Measurements from ENCODE around the gene MCM10.

The MCM10 gene

DNA sequence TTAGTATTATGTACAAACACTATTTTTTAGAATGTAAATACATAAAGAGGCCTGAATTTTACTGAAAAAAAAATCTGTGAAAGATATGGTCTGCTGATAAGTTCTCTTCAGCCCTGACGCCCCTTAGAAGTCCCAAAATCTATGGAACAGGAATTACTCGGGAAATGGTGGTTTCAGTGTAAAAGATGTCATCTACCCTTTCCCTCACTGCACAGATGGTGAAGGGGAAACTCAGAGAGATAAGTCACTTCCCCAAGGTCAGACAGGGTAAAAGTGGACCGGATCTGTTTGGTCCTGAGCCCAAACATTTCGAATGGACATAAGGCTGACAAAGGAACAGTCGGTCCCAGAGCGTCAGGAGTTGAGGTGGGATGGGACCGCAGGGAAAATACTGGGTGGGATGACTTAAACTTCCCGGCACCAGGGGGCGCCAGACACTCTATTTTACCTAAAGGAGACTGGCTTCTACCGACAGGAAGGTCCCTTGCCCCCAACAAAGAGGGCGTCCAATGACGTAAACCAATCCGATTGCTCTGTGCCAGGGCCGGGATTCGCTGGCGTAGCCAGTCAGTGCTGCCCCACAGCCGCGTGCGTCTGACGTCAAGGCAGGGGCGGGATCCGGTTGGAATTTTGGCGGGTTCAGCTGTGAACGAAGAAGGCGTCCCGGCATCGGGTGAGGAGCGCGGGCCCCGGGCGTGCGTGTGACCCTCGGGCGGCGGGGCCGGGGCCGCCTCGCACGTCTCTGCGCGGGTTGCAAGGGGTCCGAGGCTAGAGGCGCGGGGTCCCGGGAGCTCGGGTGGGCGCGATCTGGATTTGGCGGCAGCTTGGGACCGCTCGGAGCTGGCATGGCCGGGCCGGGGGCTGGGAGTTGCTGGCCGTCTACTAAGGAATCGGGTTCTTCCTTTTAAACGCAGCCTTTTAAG is at the start of gene MCM10:
Gene MCM10, plus strand, starts transcription at position 625 of the 923 bp plus-strand sequence. CDS start 2,645 bp downstream, outside the sequence.
- Histone ChIP-seq H3K9me3 (ENCODE audit: control insufficient read depth in 5 of 5, low read length in 5 of 5) (no peaks in the 10 kb centered on the region), H3K4me1 (ENCODE audit: control insufficient read depth in 5 of 5, insufficient read depth in 5 of 5, low read length in 5 of 5) (peaks cover 0 to 14% (median 13%) of the 10 kb centered on the region in 5 donors), H3K9ac (ENCODE audit: low read length in 5 of 5) (peak within 1 kb of the TSS in 2 of 5 donors; percentile 14 to 21), H3K36me3 (ENCODE audit: control insufficient read depth in 5 of 5, insufficient read depth in 5 of 5, low read length in 5 of 5) (no peaks in the 10 kb centered on the region), H3K4me3 (ENCODE audit: low read depth in 1 of 5, low read length in 5 of 5) (peak within 1 kb of the TSS; percentile 31 to 68 (median 52)), H3K27ac (ENCODE audit: low read depth, low read length) (no peak within 1 kb of the TSS), H3K27me3 (ENCODE audit: control insufficient read depth in 5 of 5, insufficient read depth in 4 of 5, low read length in 5 of 5) (peaks cover 0 to 3% (median 0%) of the 10 kb centered on the region in 5 donors)

DNA sequence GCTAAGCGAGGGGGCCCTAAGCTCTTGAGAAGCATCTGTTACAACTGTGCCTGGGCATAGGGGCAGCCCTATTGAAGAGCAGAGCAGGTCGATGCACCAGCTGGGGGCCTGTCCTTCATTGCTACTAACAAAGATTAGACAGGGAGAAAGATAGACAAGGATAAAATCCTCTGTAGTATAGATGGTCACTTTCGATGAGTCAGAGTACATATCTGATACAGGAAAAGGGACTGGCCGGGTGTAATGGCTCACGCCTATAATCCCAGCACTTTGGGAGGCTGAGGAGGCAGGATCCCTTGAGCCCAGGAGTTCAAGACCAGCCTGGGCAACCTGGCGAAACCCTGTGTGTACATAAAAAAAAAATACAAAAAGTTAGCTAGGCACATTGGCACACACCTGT is 47.8 kb upstream of the MCM10 start:
- H3K27ac ChIP-seq (ENCODE audit: low read depth, low read length), result no peak overlapping the region
- H3K9me3 ChIP-seq (ENCODE audit: control insufficient read depth in 5 of 5, low read length in 5 of 5), result no peaks in the 10 kb centered on the region
- no peak overlapping the region for H3K9ac ChIP-seq (ENCODE audit: low read length in 5 of 5)
- peaks cover 2 to 23% (median 16%) of the 10 kb centered on the region in 5 donors for H3K4me1 ChIP-seq (ENCODE audit: control insufficient read depth in 5 of 5, insufficient read depth in 5 of 5, low read length in 5 of 5)
- peaks cover 23 to 77% (median 65%) of the 10 kb centered on the region in 5 donors for H3K36me3 ChIP-seq (ENCODE audit: control insufficient read depth in 5 of 5, insufficient read depth in 5 of 5, low read length in 5 of 5)
- no peaks in the 10 kb centered on the region for H3K27me3 ChIP-seq (ENCODE audit: control insufficient read depth in 5 of 5, insufficient read depth in 4 of 5, low read length in 5 of 5)
- no peak overlapping the region for H3K4me3 ChIP-seq (ENCODE audit: low read depth in 1 of 5, low read length in 5 of 5)

DNA sequence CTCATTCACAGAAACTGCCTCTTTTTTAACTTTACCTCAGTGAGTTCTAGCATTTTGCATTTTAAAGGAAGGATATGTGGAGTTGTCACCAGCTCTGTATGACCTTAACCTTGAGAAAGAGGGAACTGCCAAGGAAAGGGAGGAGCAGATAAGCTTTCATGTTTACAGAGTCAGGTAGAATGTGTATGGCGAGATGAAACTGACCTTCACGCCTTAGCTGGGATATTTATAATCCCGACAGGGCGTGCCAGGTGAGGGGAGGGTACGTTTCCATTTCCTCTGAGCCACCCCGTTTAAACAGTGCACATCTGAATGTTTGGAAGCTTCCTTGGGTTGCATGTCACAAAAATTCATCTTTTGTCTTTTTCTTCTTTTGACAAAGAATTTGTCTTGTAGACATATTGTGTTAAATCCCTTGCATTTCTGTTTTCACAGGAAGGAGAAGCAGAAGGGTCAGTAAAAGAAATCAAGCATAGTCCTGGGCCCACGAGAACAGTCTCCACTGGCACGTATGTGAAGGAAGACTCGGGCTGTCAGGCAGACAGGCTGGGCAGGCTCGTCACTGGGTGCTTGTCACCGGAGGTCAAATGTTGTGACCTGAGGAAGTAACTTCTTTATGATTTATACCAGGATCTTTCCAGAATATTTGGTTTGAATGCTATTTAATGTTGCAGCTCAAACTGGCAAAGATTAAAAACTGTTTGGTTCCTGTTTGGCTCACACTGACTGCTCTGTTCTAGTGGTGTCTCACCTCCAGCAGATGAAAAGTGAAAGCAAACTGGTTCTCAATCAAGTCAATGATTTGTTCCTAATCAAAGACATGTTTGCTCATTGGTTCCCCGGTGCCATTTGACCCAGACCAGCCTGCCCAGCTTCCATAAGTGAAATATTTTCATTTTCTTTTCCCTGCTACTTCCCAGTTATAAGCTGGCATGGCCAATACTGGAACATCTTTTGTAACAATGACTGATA is 45.2 kb upstream of the MCM10 start:
- peaks cover 4 to 26% (median 24%) of the 10 kb centered on the region in 5 donors for H3K4me1 ChIP-seq (ENCODE audit: control insufficient read depth in 5 of 5, insufficient read depth in 5 of 5, low read length in 5 of 5)
- H3K36me3 ChIP-seq (ENCODE audit: control insufficient read depth in 5 of 5, insufficient read depth in 5 of 5, low read length in 5 of 5), result peaks cover 25 to 71% (median 63%) of the 10 kb centered on the region in 5 donors
- no peaks in the 10 kb centered on the region for H3K9me3 ChIP-seq (ENCODE audit: control insufficient read depth in 5 of 5, low read length in 5 of 5)
- H3K27ac ChIP-seq (ENCODE audit: low read depth, low read length), result peak overlapping the region; percentile 69
- no peak overlapping the region for H3K4me3 ChIP-seq (ENCODE audit: low read depth in 1 of 5, low read length in 5 of 5)
- H3K27me3 ChIP-seq (ENCODE audit: control insufficient read depth in 5 of 5, insufficient read depth in 4 of 5, low read length in 5 of 5), result no peaks in the 10 kb centered on the region
- H3K9ac ChIP-seq (ENCODE audit: low read length in 5 of 5), result peak overlapping the region in 2 of 5 donors; percentile 28

DNA sequence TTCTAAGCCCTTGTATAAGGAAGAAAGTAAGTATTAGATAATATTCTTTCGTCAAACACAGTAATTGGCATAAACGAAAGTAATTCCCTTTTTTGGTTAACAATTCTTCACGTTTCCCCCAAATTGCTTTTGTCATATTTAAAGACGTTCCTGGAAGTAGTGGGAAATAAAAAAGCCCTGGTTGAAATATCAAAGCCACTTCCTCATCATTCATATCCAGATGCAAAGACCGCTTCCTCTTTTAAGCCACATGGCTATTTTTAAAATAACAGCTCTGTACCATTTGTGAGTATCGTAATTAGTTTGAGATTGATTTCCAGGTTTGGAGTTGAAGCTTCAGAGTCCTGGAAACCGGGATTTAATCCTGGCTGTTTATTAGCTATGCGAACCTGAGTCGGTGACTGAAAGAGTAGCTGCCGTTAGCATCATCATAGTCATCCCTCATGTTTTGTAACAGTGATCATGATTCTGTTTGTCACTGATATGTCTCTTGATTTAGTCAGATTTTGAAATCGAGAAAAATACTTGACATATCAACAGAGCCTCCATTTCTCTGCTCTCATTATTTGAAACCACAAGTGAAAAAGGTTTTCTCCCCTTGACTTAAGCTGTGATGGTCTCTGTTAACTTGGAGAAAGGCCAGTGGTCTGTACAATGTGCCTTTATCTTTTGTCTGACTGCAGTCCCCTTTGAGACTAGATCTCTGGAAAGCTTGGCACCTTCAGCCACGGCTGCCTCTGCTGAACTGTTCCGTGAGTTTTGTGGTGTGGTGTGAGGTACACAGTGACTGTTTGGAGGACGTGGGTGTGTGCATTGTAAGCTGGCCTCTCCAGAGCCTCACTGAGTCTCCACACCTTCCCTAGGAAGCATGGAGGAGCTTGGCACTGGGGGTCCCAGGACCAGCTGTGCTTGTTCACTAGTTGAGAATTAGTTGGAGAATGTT is 43.2 kb upstream of the MCM10 start:
- Histone ChIP-seq H3K27me3 (ENCODE audit: control insufficient read depth in 5 of 5, insufficient read depth in 4 of 5, low read length in 5 of 5) (no peaks in the 10 kb centered on the region), H3K27ac (ENCODE audit: low read depth, low read length) (peak overlapping the region; percentile 51), H3K4me3 (ENCODE audit: low read depth in 1 of 5, low read length in 5 of 5) (peak overlapping the region in 1 of 5 donors; percentile 19), H3K9ac (ENCODE audit: low read length in 5 of 5) (no peak overlapping the region), H3K36me3 (ENCODE audit: control insufficient read depth in 5 of 5, insufficient read depth in 5 of 5, low read length in 5 of 5) (peaks cover 29 to 72% (median 57%) of the 10 kb centered on the region in 5 donors), H3K9me3 (ENCODE audit: control insufficient read depth in 5 of 5, low read length in 5 of 5) (no peaks in the 10 kb centered on the region), H3K4me1 (ENCODE audit: control insufficient read depth in 5 of 5, insufficient read depth in 5 of 5, low read length in 5 of 5) (peaks cover 4 to 39% (median 36%) of the 10 kb centered on the region in 5 donors)

DNA sequence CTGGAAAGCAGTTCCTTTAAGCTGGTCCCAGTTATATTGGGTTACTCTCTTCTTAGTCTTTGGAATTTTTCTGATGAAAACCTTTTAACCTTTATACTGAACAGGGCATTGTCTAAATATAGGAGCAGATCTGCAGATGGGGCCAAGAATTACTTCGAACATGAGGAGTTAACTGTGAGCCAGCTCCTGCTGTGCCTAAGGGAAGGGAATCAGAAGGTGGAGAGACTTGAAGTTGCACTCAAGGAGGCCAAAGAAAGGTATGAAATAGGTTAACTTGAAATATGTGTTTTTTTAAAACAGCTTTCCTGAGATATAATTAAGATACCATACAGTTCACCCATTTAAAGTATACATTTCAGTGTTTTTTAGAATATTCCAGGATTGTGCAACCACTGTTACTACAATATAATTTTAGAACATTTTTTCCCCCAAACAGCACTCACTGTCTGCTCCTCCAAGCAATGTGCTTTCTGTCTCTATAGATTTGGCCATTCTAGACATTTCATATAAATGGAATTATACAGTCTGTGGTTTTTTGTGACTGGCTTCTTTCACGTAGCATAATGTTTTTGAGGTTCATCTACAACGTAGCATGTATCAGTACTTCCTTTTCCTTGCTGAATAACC is 42.5 kb upstream of the MCM10 start:
- Histone ChIP-seq H3K4me1 (ENCODE audit: control insufficient read depth in 5 of 5, insufficient read depth in 5 of 5, low read length in 5 of 5) (peaks cover 4 to 39% (median 36%) of the 10 kb centered on the region in 5 donors), H3K36me3 (ENCODE audit: control insufficient read depth in 5 of 5, insufficient read depth in 5 of 5, low read length in 5 of 5) (peaks cover 37 to 72% (median 57%) of the 10 kb centered on the region in 5 donors), H3K9ac (ENCODE audit: low read length in 5 of 5) (no peak overlapping the region), H3K27me3 (ENCODE audit: control insufficient read depth in 5 of 5, insufficient read depth in 4 of 5, low read length in 5 of 5) (no peaks in the 10 kb centered on the region), H3K27ac (ENCODE audit: low read depth, low read length) (peak overlapping the region; percentile 51), H3K9me3 (ENCODE audit: control insufficient read depth in 5 of 5, low read length in 5 of 5) (no peaks in the 10 kb centered on the region), H3K4me3 (ENCODE audit: low read depth in 1 of 5, low read length in 5 of 5) (no peak overlapping the region)

DNA sequence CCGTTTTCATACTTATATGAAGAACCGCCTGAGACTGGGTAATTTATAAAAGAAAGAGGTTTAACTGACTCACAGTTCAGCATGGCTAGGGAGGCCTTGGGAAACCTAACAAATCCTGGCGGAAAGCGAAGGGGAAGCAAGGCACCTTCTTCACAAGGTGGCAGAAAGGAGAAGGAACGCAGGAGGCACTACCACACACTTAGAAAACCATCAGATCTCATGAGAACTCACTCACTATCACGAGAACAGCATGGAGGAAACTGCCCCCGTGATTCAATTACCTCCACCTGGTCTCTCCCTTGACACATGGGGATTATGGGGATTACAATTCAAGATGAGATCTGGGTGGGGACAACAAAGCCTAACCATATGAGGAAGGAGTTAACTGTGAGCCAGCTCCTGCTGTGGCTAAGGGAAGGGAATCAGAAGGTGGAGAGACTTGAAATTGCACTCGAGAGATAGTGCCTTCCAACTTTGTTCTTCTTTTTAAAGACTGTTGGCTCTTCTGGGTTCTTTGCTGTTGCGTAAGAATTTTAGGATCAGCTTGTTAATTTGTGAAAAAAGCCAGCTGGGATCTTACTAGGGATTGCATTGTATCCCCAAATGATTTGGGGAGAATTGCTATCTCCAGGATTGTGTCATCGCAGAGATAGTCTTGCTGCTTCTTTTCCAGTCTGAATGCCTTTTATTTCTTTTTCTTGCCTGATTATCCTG is 40.4 kb upstream of the MCM10 start:
- Histone ChIP-seq H3K4me3 (ENCODE audit: low read depth in 1 of 5, low read length in 5 of 5) (no peak overlapping the region), H3K9me3 (ENCODE audit: control insufficient read depth in 5 of 5, low read length in 5 of 5) (no peaks in the 10 kb centered on the region), H3K36me3 (ENCODE audit: control insufficient read depth in 5 of 5, insufficient read depth in 5 of 5, low read length in 5 of 5) (peaks cover 47 to 82% (median 72%) of the 10 kb centered on the region in 5 donors), H3K4me1 (ENCODE audit: control insufficient read depth in 5 of 5, insufficient read depth in 5 of 5, low read length in 5 of 5) (peaks cover 3 to 38% (median 35%) of the 10 kb centered on the region in 5 donors), H3K9ac (ENCODE audit: low read length in 5 of 5) (no peak overlapping the region), H3K27ac (ENCODE audit: low read depth, low read length) (peak overlapping the region; percentile 45), H3K27me3 (ENCODE audit: control insufficient read depth in 5 of 5, insufficient read depth in 4 of 5, low read length in 5 of 5) (no peaks in the 10 kb centered on the region)

DNA sequence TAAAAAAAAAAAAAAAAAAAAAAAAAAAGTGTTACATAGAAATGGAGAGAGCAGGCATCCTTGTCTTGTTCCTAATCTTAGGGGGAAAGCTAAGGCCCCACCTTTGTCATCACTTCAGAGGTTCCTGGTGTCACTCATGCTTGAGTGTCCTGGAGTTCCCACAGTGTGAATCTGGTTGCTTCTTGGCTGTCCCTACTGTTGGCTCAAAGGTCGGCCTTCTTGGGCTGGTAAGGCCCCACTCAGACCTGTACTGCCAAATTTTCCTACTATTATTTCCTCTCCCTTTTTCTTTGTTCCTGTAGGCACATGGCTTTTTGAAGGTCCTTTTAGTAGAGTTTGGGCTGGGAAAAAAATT is 39.9 kb upstream of the MCM10 start:
- Histone ChIP-seq H3K36me3 (ENCODE audit: control insufficient read depth in 5 of 5, insufficient read depth in 5 of 5, low read length in 5 of 5) (peaks cover 47 to 81% (median 70%) of the 10 kb centered on the region in 5 donors), H3K27me3 (ENCODE audit: control insufficient read depth in 5 of 5, insufficient read depth in 4 of 5, low read length in 5 of 5) (no peaks in the 10 kb centered on the region), H3K4me1 (ENCODE audit: control insufficient read depth in 5 of 5, insufficient read depth in 5 of 5, low read length in 5 of 5) (peaks cover 2 to 38% (median 33%) of the 10 kb centered on the region in 5 donors), H3K9ac (ENCODE audit: low read length in 5 of 5) (no peak overlapping the region), H3K27ac (ENCODE audit: low read depth, low read length) (peak overlapping the region; percentile 45), H3K9me3 (ENCODE audit: control insufficient read depth in 5 of 5, low read length in 5 of 5) (no peaks in the 10 kb centered on the region), H3K4me3 (ENCODE audit: low read depth in 1 of 5, low read length in 5 of 5) (no peak overlapping the region)

DNA sequence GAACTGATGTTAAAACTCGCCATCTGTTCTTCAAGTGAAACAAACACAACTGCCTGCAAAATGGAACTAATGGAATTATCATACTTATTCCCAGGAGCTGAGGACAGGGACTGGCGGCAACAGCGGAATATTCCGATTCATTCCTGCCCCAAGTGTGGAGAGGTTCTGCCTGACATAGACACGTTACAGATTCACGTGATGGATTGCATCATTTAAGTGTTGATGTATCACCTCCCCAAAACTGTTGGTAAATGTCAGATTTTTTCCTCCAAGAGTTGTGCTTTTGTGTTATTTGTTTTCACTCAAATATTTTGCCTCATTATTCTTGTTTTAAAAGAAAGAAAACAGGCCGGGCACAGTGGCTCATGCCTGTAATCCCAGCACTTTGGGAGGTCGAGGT is 24.7 kb upstream of the MCM10 start:
- H3K4me1 ChIP-seq (ENCODE audit: control insufficient read depth in 5 of 5, insufficient read depth in 5 of 5, low read length in 5 of 5), result no peaks in the 10 kb centered on the region
- H3K9ac ChIP-seq (ENCODE audit: low read length in 5 of 5), result no peak overlapping the region
- H3K4me3 ChIP-seq (ENCODE audit: low read depth in 1 of 5, low read length in 5 of 5), result no peak overlapping the region
- no peaks in the 10 kb centered on the region for H3K27me3 ChIP-seq (ENCODE audit: control insufficient read depth in 5 of 5, insufficient read depth in 4 of 5, low read length in 5 of 5)
- H3K36me3 ChIP-seq (ENCODE audit: control insufficient read depth in 5 of 5, insufficient read depth in 5 of 5, low read length in 5 of 5), result peaks cover 47 to 89% (median 76%) of the 10 kb centered on the region in 5 donors
- no peaks in the 10 kb centered on the region for H3K9me3 ChIP-seq (ENCODE audit: control insufficient read depth in 5 of 5, low read length in 5 of 5)
- no peak overlapping the region for H3K27ac ChIP-seq (ENCODE audit: low read depth, low read length)

All from subcutaneous abdominal adipose tissue (tissue), 5 donors.